GM12801 (cell line): ENCODE results near the gene SSBP3.

Source experiments
- CTCF ChIP-seq: IDR thresholded peaks from one replicate; pipeline ENCODE4 v1.5.1; 2011; ENCODE audit warnings: control low read depth; ENCODE audit not compliant: insufficient read length; ENCODE audit errors: extremely low read depth

Gene SSBP3

GRCh38 chr1:54277451-54278341, 128.5 kb downstream of the SSBP3 start:
- TF ChIP-seq CTCF: no peak

- TF ChIP-seq CTCF: no peak
Observed at GRCh38 chr1:54276617-54277450, 129.4 kb downstream of the SSBP3 start.

- no peak for TF ChIP-seq CTCF
Observed at GRCh38 chr1:54275349-54275748, 130.8 kb downstream of the SSBP3 start.

GRCh38 chr1:54274881-54275280, 131.3 kb downstream of the SSBP3 start:
- no peak for TF ChIP-seq CTCF

GRCh38 chr1:54274448-54274847, 131.7 kb downstream of the SSBP3 start:
- no peak for TF ChIP-seq CTCF

- no peak for TF ChIP-seq CTCF
Observed at GRCh38 chr1:54273795-54274163, 132.4 kb downstream of the SSBP3 start.

GRCh38 chr1:54273092-54273794, 133.0 kb downstream of the SSBP3 start:
- TF ChIP-seq CTCF: no peak
